A549 (cell line): Measurements from ENCODE around the gene CLASP1.

ENCODE experiments used
- EP300 ChIP-seq, 2 experiments: fragments of >200 bp; sonication (Bioruptor Twin); formaldehyde crosslinking; IDR thresholded peaks; 2 replicates in 1 of 2; 3 replicates in 1 of 2; pipeline ENCODE4 v1.6.1; 2016 to 2017
- ESRRA ChIP-seq: fragments of 150-350 bp; IDR thresholded peaks from 2 replicates; pipeline ENCODE4 v1.6.1; 2014; ENCODE audit warnings: mild to moderate bottlenecking, low read length, borderline replicate concordance
- JUN ChIP-seq, 2 experiments: fragments of >200 bp; sonication (Bioruptor Twin); formaldehyde crosslinking; IDR thresholded peaks; 2 replicates in 1 of 2; 3 replicates in 1 of 2; pipeline ENCODE4 v1.6.1; 2016 to 2017
- JUNB ChIP-seq: fragments of >200 bp; sonication (Bioruptor Twin); formaldehyde crosslinking; IDR thresholded peaks from 2 replicates; pipeline ENCODE4 v1.6.1; 2016
- NFE2L2 ChIP-seq: fragments of 150-350 bp; conservative IDR thresholded peaks from 2 replicates; pipeline ENCODE4 v1.6.1; 2014; ENCODE audit warnings: low read length
- POLR2AphosphoS2 ChIP-seq: conservative IDR thresholded peaks from 2 replicates; pipeline ENCODE4 v1.6.1; 2012; ENCODE audit warnings: low read length, improper control_type of control experiment, inconsistent platforms
- RAD21 ChIP-seq, 2 experiments: fragments of >200 bp in 1 of 2; sonication (Bioruptor Twin) in 1 of 2; formaldehyde crosslinking in 1 of 2; IDR thresholded peaks in 1 of 2; conservative IDR thresholded peaks in 1 of 2; 2 replicates in 1 of 2; 3 replicates in 1 of 2; pipeline ENCODE4 v1.6.1; 2012 to 2018; ENCODE audit warnings: inconsistent platforms in 1 of 2
- TF ChIP-seq, protein P1 (sequence below): fragments of >200 bp; sonication (Bioruptor Twin); formaldehyde crosslinking; IDR thresholded peaks from 3 replicates; pipeline ENCODE4 v1.6.1; 2016
- TF ChIP-seq, protein P2 (sequence below): fragments of 200-600 bp; sonication (generic); IDR thresholded peaks from 2 replicates; pipeline ENCODE4 v1.6.1; 2016; ENCODE audit warnings: antibody characterized with exemption, mild to moderate bottlenecking, moderate library complexity
- TF ChIP-seq, protein P3 (sequence below): fragments of >200 bp; sonication (Bioruptor Twin); formaldehyde crosslinking; IDR thresholded peaks from 3 replicates; pipeline ENCODE4 v1.5.1; 2016

GRCh38 chr2:121530212-121530705 is 119.0 kb downstream of the CLASP1 start:
- TF ChIP-seq JUNB, result no peak
- TF ChIP-seq JUN (IDR thresholded peaks at IDR 0.05), result no peak
- no peak for TF ChIP-seq EP300 (IDR thresholded peaks at IDR 0.05)
- TF ChIP-seq, protein P1, sequence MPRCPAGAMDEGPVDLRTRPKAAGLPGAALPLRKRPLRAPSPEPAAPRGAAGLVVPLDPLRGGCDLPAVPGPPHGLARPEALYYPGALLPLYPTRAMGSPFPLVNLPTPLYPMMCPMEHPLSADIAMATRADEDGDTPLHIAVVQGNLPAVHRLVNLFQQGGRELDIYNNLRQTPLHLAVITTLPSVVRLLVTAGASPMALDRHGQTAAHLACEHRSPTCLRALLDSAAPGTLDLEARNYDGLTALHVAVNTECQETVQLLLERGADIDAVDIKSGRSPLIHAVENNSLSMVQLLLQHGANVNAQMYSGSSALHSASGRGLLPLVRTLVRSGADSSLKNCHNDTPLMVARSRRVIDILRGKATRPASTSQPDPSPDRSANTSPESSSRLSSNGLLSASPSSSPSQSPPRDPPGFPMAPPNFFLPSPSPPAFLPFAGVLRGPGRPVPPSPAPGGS, result no peak
- TF ChIP-seq, protein P2, sequence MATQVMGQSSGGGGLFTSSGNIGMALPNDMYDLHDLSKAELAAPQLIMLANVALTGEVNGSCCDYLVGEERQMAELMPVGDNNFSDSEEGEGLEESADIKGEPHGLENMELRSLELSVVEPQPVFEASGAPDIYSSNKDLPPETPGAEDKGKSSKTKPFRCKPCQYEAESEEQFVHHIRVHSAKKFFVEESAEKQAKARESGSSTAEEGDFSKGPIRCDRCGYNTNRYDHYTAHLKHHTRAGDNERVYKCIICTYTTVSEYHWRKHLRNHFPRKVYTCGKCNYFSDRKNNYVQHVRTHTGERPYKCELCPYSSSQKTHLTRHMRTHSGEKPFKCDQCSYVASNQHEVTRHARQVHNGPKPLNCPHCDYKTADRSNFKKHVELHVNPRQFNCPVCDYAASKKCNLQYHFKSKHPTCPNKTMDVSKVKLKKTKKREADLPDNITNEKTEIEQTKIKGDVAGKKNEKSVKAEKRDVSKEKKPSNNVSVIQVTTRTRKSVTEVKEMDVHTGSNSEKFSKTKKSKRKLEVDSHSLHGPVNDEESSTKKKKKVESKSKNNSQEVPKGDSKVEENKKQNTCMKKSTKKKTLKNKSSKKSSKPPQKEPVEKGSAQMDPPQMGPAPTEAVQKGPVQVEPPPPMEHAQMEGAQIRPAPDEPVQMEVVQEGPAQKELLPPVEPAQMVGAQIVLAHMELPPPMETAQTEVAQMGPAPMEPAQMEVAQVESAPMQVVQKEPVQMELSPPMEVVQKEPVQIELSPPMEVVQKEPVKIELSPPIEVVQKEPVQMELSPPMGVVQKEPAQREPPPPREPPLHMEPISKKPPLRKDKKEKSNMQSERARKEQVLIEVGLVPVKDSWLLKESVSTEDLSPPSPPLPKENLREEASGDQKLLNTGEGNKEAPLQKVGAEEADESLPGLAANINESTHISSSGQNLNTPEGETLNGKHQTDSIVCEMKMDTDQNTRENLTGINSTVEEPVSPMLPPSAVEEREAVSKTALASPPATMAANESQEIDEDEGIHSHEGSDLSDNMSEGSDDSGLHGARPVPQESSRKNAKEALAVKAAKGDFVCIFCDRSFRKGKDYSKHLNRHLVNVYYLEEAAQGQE, result no peak
- TF ChIP-seq, protein P3, sequence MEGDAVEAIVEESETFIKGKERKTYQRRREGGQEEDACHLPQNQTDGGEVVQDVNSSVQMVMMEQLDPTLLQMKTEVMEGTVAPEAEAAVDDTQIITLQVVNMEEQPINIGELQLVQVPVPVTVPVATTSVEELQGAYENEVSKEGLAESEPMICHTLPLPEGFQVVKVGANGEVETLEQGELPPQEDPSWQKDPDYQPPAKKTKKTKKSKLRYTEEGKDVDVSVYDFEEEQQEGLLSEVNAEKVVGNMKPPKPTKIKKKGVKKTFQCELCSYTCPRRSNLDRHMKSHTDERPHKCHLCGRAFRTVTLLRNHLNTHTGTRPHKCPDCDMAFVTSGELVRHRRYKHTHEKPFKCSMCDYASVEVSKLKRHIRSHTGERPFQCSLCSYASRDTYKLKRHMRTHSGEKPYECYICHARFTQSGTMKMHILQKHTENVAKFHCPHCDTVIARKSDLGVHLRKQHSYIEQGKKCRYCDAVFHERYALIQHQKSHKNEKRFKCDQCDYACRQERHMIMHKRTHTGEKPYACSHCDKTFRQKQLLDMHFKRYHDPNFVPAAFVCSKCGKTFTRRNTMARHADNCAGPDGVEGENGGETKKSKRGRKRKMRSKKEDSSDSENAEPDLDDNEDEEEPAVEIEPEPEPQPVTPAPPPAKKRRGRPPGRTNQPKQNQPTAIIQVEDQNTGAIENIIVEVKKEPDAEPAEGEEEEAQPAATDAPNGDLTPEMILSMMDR, result no peak
- no peak for TF ChIP-seq POLR2AphosphoS2
- no peak for TF ChIP-seq ESRRA
- no peak for TF ChIP-seq NFE2L2
- TF ChIP-seq RAD21 (conservative IDR thresholded peaks at IDR 0.05 in 1 of 2, IDR thresholded peaks at IDR 0.05 in 1 of 2), result no peak
